Astrocyte of the spinal cord (primary cell): ENCODE data around the gene SLC28A2.
"Not testable (repeated sequence)": the region's sequence is repeated elsewhere in the genome, so short reads cannot be mapped to it uniquely, and the experiment has no call there.

ENCODE experiments used
- DNase-seq: peaks from one replicate; pipeline ENCODE4 v3.0.0; 2011; ENCODE audit warnings: low read depth, low spot score
- H3K4me3 ChIP-seq: 2 replicates; pipeline ENCODE4 v1.5.1; 2011; ENCODE audit warnings: low read depth, mild to moderate bottlenecking, low read length, moderate library complexity
- in situ Hi-C: cut with HindIII; loops from 2 replicates; pipeline ENCODE4 v1.10.0; 2017; ENCODE audit warnings: low sequenced_read_pairs
- TF ChIP-seq, protein P1 (sequence below): IDR thresholded peaks from 2 replicates; pipeline ENCODE4 v1.5.1; 2012; ENCODE audit warnings: low read depth, mild to moderate bottlenecking, low read length, inconsistent platforms

SLC28A2 gene

DNA sequence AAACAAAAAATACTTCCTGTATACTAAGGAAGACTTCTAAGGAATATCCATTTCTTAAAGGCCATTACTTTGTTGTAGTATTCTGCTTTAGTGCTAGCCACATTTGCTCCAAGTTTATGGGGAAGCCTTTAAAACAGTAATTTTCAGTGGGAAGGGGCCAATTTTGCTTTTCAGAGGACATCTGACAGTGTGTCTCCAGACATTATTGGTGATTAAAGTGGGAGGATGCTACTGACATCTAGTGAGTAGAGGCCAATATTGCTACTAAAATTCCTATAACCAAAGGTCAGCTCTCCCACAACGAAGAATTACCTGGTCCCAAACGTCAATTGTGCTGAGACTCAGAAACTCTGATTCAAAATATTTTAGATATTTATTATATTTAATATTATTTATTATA is 24.8 kb downstream of the SLC28A2 start:
- DNase-seq: peak; percentile 6
- TF ChIP-seq, protein P1, sequence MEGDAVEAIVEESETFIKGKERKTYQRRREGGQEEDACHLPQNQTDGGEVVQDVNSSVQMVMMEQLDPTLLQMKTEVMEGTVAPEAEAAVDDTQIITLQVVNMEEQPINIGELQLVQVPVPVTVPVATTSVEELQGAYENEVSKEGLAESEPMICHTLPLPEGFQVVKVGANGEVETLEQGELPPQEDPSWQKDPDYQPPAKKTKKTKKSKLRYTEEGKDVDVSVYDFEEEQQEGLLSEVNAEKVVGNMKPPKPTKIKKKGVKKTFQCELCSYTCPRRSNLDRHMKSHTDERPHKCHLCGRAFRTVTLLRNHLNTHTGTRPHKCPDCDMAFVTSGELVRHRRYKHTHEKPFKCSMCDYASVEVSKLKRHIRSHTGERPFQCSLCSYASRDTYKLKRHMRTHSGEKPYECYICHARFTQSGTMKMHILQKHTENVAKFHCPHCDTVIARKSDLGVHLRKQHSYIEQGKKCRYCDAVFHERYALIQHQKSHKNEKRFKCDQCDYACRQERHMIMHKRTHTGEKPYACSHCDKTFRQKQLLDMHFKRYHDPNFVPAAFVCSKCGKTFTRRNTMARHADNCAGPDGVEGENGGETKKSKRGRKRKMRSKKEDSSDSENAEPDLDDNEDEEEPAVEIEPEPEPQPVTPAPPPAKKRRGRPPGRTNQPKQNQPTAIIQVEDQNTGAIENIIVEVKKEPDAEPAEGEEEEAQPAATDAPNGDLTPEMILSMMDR: peak; percentile 40
- H3K4me3 ChIP-seq: no peak overlapping the region
- in situ Hi-C loops: no loop called here

DNA sequence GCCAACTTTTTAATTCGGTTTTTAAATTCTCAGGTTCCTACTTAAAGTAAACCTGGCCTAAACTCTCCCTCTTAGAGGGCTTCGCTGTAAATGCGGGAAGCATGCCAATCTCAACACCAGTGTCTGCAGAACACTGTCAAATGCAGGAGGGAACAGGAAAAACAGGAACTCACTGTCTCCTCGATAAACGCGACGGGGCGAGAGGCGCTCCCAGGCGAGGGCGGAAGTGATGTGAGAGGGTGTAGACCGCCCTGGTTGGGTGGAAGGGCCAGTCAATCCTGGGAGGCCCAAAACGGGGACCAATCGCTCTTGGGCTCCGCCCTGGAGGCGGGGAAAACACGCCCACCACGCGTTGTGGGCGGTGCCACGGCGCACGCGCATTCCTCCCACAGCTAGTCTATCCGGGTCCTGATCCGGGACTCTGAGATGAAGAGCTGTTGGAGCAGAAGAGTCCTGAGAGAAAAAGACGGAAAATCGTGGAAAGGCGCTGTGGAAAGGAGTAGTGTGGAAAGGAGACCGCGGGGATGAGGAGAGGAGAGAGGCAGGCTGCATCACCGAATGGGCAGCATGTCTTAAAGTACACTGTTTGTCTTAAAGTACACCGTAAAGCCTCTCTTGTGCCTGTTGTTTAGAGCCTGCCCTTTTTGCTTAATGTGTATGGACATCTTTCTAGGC is 27.1 kb downstream of the SLC28A2 start:
- TF ChIP-seq, protein P1: no peak
- peak; percentile 97 for DNase-seq
- H3K4me3 ChIP-seq: peak overlapping the region; percentile 65
- in situ Hi-C loops: no loop called here

DNA sequence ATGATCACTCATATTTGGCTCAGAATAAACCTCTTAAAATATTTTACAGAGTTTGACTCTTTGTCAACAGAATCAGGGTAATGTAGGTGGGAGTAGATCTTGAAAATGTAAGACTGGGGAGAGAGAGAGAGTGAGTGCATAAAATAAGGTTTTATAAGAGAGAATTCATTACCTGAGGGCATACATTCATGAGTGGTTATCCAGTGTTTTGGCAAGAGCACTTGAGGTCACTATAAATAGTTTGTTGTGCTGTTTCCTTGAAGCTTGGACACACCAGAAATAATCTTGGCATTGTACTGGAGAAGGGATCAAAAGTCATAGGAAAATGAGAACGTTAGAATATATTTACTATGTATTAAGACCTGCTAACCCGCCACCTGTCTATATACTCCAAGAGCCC is 33.4 kb downstream of the SLC28A2 start:
- in situ Hi-C loops: no loop called here
- H3K4me3 ChIP-seq: no peak overlapping the region
- TF ChIP-seq, protein P1: no peak
- no peak for DNase-seq

DNA sequence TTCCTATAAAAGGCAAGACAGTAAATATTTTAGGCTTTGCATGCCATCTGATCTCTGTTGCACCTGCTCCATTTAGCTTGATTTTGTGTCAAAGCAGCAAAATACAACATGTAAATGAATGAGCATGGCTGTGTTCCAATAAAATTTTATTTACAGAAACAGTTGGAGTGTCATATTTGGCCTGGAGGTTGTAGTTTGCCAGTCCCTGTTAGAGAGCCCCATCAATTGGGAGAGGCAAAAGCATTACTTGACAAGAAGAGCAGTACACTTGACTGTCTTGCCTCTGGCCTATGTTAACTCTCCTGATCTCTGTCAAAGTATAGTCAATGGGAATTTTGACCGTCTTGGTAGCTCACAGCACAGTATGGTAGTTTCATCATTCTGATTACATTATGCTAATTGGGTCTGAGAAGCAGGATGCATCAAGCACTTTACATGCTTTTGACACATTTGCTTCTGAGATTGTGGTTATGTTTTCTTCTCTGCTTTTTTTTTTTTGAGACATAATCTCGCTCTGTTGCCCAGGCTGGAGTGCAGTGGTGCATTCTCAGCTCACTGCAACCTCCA is 35.4 kb downstream of the SLC28A2 start:
- in situ Hi-C loops: no loop called here
- no peak for DNase-seq
- TF ChIP-seq, protein P1: no peak
- H3K4me3 ChIP-seq: no peak overlapping the region

DNA sequence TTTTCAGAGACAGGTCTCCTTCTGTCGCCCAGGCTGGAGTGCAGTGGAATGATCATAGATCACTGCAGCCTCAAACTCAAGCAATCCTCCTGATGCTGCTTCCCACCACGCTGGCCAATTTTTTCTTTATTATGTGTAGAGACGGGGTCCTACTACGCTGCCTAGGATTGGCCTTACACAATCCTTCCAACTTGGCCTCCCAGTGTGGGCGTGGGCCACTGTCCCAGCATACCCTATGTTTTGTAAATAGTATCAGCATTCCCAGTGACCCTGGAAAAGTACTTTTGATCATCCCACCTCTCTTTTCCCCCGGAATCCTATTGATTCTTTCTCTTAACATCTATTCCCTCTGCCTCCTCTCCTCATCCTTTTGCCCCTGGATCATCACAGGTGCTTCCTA is 36.9 kb downstream of the SLC28A2 start:
- DNase-seq: no peak
- TF ChIP-seq, protein P1: no peak
- H3K4me3 ChIP-seq: no peak overlapping the region
- in situ Hi-C loops: no loop called here

DNA sequence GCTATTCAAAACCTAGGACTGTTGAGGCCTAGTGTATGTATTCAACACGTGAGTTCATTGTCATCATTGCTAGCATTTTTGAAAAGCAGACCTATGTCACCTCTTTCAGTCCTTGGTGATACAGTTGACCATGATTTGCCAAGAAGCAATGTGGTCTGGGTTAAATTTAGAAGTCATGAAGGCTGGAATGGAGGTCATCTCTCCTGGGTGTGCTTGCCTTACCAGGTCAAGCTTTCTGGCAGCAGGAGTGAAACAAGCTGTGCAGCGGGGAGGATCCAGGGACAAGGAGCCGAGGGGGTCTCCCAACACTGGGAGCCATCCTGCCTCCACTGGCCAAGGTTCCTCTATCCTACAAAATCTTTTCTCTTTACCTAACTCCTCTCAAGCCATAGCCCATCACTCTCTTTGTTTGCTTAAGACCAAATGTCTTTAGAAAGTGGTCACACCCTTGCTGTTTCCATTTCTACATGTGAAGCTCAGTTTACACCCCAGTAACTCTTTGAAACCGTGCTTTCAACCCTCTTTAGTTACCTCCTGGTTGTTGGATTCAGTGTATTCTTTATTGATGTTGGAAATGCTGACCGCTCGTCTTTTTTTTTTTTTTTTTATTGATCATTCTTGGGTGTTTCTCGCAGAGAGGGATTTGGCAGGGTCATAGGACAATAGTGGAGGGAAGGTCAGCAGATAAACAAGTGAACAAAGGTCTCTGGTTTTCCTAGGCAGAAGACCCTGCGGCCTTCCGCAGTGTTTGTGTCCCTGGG is 40.0 kb downstream of the SLC28A2 start:
- in situ Hi-C loops: no loop called here
- TF ChIP-seq, protein P1: no peak
- DNase-seq: no peak
- H3K4me3 ChIP-seq: no peak overlapping the region

DNA sequence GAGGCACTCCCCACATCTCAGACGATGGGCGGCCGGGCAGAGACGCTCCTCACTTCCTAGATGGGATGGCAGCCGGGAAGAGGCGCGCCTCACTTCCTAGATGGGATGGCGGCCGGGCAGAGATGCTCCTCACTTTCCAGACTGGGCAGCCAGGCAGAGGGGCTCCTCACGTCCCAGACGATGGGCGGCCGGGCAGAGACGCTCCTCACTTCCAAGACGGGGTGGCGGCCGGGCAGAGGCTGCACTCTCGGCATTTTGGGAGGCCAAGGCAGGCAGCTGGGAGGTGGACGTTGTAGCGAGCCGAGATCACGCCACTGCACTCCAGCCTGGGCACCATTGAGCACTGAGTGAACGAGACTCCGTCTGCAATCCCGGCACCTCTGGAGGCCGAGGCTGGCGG is 41.3 kb downstream of the SLC28A2 start:
- in situ Hi-C loops, DNase-seq, H3K4me3 ChIP-seq: not testable (repeated sequence)

DNA sequence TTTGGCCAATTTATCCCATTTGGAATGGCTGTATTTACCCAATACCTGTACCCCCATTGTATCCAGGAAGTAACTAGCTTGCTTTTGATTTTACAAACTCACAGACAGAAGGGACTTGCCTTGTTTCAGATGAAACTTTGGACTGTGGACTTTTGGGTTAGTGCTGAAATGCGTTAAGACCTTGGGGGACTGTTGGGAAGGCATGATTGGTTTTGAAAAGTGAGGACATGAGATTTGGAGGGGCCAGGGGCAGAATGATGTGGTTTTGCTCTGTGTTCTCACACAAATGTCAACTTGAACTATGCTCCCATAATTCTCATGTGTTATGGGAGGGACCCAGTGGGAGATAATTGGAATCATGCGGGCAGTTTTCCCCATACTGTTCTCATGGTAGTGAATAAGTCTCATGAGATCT is 46.9 kb downstream of the SLC28A2 start:
- in situ Hi-C loops, H3K4me3 ChIP-seq, DNase-seq: not testable (repeated sequence)
